Measurements from ENCODE around the gene FAU. TPM values are rescaled to one million over a fixed set of nuclear protein-coding genes. Genes with fewer than 3 reads are reported as not detected.
"Not testable (repeated sequence)": the region's sequence is repeated elsewhere in the genome, so short reads cannot be mapped to it uniquely, and the experiment has no call there.

FAU gene
- total RNA-seq, 1 donor from 2014 or later: 754 TPM

DNA sequence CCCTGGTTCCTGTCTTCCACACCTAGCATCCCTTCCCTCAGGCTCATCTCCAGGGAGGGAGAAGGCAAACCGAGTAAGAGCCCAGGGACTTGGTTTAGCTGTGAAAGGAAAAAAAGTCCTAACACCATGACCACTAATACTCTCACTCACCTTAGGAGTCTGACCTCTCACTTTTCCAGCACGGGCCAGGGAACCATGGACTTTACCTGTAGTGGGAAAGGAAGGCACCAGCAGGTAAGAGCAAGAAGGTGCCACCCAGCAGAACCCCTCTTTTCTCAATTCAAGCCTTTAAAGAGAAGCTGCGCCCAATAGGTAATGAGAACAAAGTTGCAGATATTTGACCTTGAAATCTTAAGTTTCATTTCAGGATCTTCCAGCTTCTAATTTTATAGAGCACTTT lies 1.1 kb downstream of the FAU start:
- DNase-seq: no peak
- peak overlapping the region; percentile 93 for H3K27ac ChIP-seq

DNA sequence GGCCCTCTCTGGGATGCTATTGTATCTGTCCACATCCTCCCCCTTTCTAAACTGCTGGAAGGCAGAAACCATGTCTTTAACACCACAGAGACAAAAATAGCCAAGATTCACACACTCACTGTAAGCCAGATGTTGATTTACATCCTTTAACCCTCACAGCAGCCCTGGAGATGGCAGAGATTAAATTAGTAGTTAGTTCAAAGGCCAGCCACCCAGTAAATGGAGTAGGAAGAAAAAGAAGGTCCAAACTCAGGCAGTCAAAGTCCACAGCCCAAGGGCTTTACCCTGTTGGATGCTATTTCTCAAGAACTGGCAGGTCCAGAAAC lies 2.3 kb downstream of the FAU start:
- peaks cover 43% of the 10 kb centered on the region for H3K36me3 ChIP-seq
- TF ChIP-seq, protein P1, sequence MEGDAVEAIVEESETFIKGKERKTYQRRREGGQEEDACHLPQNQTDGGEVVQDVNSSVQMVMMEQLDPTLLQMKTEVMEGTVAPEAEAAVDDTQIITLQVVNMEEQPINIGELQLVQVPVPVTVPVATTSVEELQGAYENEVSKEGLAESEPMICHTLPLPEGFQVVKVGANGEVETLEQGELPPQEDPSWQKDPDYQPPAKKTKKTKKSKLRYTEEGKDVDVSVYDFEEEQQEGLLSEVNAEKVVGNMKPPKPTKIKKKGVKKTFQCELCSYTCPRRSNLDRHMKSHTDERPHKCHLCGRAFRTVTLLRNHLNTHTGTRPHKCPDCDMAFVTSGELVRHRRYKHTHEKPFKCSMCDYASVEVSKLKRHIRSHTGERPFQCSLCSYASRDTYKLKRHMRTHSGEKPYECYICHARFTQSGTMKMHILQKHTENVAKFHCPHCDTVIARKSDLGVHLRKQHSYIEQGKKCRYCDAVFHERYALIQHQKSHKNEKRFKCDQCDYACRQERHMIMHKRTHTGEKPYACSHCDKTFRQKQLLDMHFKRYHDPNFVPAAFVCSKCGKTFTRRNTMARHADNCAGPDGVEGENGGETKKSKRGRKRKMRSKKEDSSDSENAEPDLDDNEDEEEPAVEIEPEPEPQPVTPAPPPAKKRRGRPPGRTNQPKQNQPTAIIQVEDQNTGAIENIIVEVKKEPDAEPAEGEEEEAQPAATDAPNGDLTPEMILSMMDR (IDR thresholded peaks at IDR 0.05): no peak
- H3K9me3 ChIP-seq: no peaks in the 10 kb centered on the region
- H3K27ac ChIP-seq: no peak overlapping the region
- H3K27me3 ChIP-seq: no peaks in the 10 kb centered on the region
- H3K4me1 ChIP-seq: peaks cover 35% of the 10 kb centered on the region
- intact Hi-C loops (cut with DNase I): no loop called here
- DNase-seq (no peak), ATAC-seq (no peak)
- H3K4me3 ChIP-seq: no peak overlapping the region

More for the DNA sequence above, 1.1 kb downstream of the FAU start:
- H3K4me3 ChIP-seq: peak overlapping the region; percentile 97
- H3K4me1 ChIP-seq: peaks cover 32% of the 10 kb centered on the region
- no peaks in the 10 kb centered on the region for H3K27me3 ChIP-seq
- intact Hi-C loops (cut with DNase I): no loop called here
- no peak for ATAC-seq
- H3K36me3 ChIP-seq: peaks cover 51% of the 10 kb centered on the region
- TF ChIP-seq, protein P1 (IDR thresholded peaks at IDR 0.05): no peak
- no peaks in the 10 kb centered on the region for H3K9me3 ChIP-seq

DNA sequence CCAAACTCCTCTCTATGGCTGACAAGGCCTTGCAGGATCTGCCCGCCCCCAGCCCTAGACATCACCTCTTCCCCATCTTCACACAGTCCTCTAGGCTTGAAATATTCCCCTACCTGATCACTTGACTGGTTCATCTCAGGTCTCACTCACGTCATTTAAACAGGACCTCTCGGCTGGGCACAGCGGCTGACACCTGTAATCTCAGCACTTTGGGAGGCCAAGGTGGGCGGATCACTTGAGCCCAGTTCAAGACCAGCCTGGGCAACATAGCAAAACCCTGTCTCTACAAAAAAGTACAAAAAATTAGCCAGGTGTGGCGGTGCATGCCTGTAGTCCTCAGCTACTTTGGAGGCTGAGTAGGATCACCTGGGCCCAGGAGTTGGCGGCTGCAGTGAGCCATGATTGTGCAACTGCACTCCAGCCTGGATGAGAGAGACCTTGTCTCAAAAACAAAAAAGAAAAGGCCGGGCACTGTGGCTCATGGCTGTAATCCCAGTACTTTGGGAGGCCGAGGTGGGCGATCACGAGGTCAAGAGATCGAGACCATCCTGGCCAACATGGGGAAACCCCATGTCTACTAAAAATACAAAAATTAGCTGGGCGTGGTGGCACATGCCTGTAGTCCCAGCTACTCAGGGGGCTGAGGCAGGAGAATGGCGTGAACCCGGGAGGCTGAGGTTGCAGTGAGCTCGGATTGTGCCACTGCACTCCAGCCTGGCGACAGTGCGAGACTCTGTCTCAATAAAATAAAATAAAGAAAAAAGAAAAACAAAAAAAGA lies 2.9 kb downstream of the FAU start:
- H3K27ac ChIP-seq; H3K27me3 ChIP-seq; H3K4me3 ChIP-seq; DNase-seq; H3K9me3 ChIP-seq; intact Hi-C loops (cut with DNase I); ATAC-seq: not testable (repeated sequence)
- Histone ChIP-seq H3K4me1 (peaks cover 35% of the 10 kb centered on the region), H3K36me3 (peaks cover 38% of the 10 kb centered on the region)

DNA sequence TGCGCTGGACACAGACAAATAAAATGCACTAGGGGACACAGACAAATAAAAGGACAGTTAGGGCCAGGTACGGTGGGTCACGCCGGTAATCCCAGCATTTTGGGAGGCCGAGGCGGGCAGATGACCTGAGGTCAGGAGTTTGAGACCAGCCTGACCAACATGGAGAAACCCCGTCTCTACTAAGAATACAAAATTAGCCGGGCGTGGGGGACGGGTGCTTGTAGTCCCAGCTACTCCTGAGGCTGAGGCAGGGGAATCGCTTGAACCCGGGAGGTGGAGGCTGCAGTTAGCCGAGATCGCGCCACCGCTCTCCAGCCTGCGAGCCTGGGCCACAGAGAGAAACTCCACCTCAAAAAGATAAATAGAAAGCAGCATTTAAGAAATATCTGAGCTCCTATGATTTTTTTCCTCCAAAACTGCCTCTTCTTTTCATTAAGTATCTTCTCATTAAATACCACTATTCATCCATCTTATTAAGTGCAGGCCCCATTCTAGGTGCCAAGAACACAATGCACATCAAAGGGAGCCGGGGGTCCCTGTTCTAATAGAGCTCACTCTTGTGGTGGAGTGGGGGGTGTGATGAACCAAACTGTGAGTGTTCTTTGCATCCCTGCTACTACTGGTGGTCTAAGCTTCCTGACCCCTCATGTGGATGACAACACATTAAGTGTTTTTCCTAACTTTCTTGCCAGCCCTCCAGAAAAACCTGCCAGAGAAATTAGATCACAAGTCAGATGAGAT lies 3.7 kb downstream of the FAU start:
- no peaks in the 10 kb centered on the region for H3K27me3 ChIP-seq
- no peaks in the 10 kb centered on the region for H3K9me3 ChIP-seq
- H3K4me1 ChIP-seq: peaks cover 39% of the 10 kb centered on the region
- DNase-seq: no peak
- peak overlapping the region; percentile 11 for H3K27ac ChIP-seq
- ATAC-seq: no peak
- TF ChIP-seq, protein P1 (IDR thresholded peaks at IDR 0.05): peak; percentile 3
- peak overlapping the region; percentile 80 for H3K4me3 ChIP-seq
- H3K36me3 ChIP-seq: peaks cover 38% of the 10 kb centered on the region
- intact Hi-C loops (cut with DNase I): no loop called here

DNA sequence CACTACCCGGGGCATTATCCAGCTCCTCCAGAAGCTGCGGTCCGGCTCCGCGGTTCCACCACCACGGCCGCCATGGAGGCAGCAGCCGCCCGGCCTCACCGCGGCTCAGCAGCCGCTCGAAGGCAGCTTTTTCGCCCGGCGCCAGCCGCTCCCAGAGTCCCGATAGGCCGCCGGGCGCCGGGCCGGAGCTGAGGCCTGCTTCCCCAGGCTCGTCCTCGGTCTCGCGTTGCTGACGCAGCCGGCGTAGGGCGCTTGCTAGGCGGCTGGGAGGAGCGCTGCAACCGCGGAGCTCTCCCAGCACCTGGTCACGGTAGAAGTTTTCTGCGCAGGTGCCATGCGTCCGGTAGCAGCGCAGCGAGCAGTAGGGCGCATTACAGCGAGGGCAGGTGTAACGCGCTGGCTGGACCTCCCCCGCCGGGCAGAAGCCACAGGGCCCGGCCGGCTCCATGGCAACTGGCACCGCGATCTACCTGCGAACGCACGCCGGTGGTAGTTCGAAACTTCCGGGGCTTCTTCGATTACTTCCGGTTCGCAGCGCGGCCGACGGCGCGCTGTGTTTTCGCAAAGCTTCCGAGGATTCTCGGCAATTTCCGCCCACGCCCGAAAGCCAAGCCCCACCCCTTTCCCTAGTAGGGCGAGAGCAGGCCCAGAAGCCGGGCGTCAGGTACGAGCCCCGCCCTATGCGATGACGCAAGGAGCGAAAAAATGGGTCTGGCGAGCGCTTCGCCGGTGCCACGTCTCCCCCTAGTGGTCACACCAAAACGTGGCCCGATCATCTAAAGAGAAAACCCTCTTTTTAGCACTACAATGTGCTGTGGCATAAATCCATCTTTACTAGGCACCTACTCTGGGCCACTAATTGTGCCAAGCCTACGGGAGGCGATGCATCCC lies 4.5 kb downstream of the FAU start, which contains the start of gene ZNHIT2:
TSS of gene ZNHIT2 (minus strand) at position 496 of the 891 bp plus-strand sequence. CDS start at position 448, 48 bp downstream.
- peak; percentile 100 for DNase-seq
- H3K27me3 ChIP-seq: no peaks in the 10 kb centered on the region
- TF ChIP-seq, protein P1 (IDR thresholded peaks at IDR 0.05): peak; percentile 91
- peak within 1 kb of the TSS; percentile 92 for H3K27ac ChIP-seq
- H3K9me3 ChIP-seq: no peaks in the 10 kb centered on the region
- ATAC-seq: peak; percentile 88
- peak within 1 kb of the TSS; percentile 80 for H3K4me3 ChIP-seq
- intact Hi-C loops (cut with DNase I): no loop called here
- peaks cover 38% of the 10 kb centered on the region for H3K36me3 ChIP-seq
- peaks cover 41% of the 10 kb centered on the region for H3K4me1 ChIP-seq

Data from upper lobe of right lung (tissue), 1 donor.